Thoracic aorta (tissue), 2 donors: ENCODE data around the gene PLA2G12A. TPM values are rescaled to one million over a fixed set of nuclear protein-coding genes. Genes with fewer than 3 reads are reported as not detected.

Source experiments
- ATAC-seq: fragments of 150-250 bp; one replicate; pipeline ENCODE4 v1.8.0; 2017; ENCODE audit warnings: low read depth; ENCODE audit not compliant: insufficient number of reproducible peaks, low FRiP score
- DNase-seq: peaks from one replicate; pipeline ENCODE4 v3.0.0-alpha.2; 2020; ENCODE audit warnings: low spot score
- H3K27ac ChIP-seq, 2 donors: fragments of 200-600 bp; sonication (generic); 1 replicate in 1 of 2; 2 replicates in 1 of 2; pipeline ENCODE4 v1.5.1; 2016; ENCODE audit warnings: mild to moderate bottlenecking in 2 of 2, moderate library complexity in 2 of 2
- H3K27me3 ChIP-seq: fragments of 200-600 bp; sonication (generic); replicated peaks from 2 replicates; pipeline ENCODE4 v1.6.0; 2016; ENCODE audit warnings: mild to moderate bottlenecking; ENCODE audit not compliant: insufficient read depth
- H3K36me3 ChIP-seq: fragments of 200-600 bp; sonication (generic); one replicate; pipeline ENCODE4 v1.5.1; 2016
- H3K4me1 ChIP-seq, 2 donors: fragments of 200-600 bp; sonication (generic); 1 replicate in 1 of 2; 2 replicates in 1 of 2; pipeline versions ENCODE4 v1.5.1 to v1.6.0; 2016; ENCODE audit warnings: low read depth in 2 of 2, mild to moderate bottlenecking in 1 of 2; ENCODE audit not compliant: control insufficient read depth in 1 of 2
- H3K4me3 ChIP-seq: fragments of 200-600 bp; sonication (generic); 2 replicates; pipeline ENCODE4 v1.5.1; 2016; ENCODE audit warnings: mild to moderate bottlenecking
- H3K9me3 ChIP-seq: fragments of 200-600 bp; sonication (generic); 2 replicates; pipeline ENCODE4 v1.5.1; 2016
- CTCF ChIP-seq: fragments of 200-600 bp; sonication (generic); IDR thresholded peaks from one replicate; pipeline ENCODE4 v1.5.1; 2019; ENCODE audit warnings: antibody characterized with exemption
- total RNA-seq, 2 donors: library from RNA; depleted of rRNA; stranded (reverse); fragments of >200 nt; gene quantifications; one replicate each; pipeline versions ENCODE4 v1.1.0 to v1.2.3, GENCODE V29; 2016

PLA2G12A gene
- total RNA-seq, 2 donors from 2014 or later = 20.3 to 635 TPM

- ATAC-seq (no peak), DNase-seq (no peak)
- no peak for TF ChIP-seq CTCF
- no peaks in the 10 kb centered on the region for H3K4me1 ChIP-seq
- H3K4me3 ChIP-seq = no peak overlapping the region
- no peaks in the 10 kb centered on the region for H3K36me3 ChIP-seq
- no peaks in the 10 kb centered on the region for H3K27me3 ChIP-seq
- H3K27ac ChIP-seq = no peak overlapping the region
- no peaks in the 10 kb centered on the region for H3K9me3 ChIP-seq
These were observed 58.5 kb downstream of the PLA2G12A start for GRCh38 chr4:109671350-109671749.

- Histone ChIP-seq H3K4me3 (no peak overlapping the region), H3K4me1 (no peaks in the 10 kb centered on the region), H3K9me3 (no peaks in the 10 kb centered on the region), H3K27ac (no peak overlapping the region), H3K36me3 (no peaks in the 10 kb centered on the region), H3K27me3 (no peaks in the 10 kb centered on the region)
- no peak for DNase-seq
- ATAC-seq = no peak
- TF ChIP-seq CTCF = no peak
These were observed 63.9 kb downstream of the PLA2G12A start for GRCh38 chr4:109665783-109666485.

- Histone ChIP-seq H3K9me3 (no peaks in the 10 kb centered on the region), H3K27ac (no peak overlapping the region), H3K36me3 (no peaks in the 10 kb centered on the region), H3K27me3 (no peaks in the 10 kb centered on the region), H3K4me1 (no peaks in the 10 kb centered on the region), H3K4me3 (no peak overlapping the region)
- no peak for ATAC-seq
- DNase-seq = no peak
- no peak for TF ChIP-seq CTCF
These were observed 67.1 kb downstream of the PLA2G12A start for GRCh38 chr4:109662771-109663170.

DNA sequence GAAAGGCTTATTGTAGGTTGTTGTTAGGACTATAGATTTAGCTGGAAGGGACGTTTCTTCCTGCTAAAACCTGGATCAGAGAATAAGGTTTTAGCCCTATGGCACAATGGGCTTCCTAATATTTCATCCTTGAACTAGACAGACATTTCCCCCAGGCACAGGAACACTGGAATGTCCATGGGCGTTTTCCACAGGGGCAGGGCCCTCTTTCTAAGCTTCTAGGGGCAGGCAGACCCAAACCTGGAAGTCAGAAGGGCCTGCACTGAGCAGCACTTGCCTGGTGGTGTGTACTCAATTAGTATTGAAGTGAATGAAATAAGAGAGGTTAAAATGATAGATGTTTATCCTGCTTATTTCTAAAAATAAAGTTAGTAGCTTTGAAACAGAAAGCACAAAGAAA lies 67.8 kb downstream of the PLA2G12A start:
- Histone ChIP-seq H3K27me3 (no peaks in the 10 kb centered on the region), H3K36me3 (no peaks in the 10 kb centered on the region), H3K9me3 (no peaks in the 10 kb centered on the region), H3K27ac (no peak overlapping the region), H3K4me1 (no peaks in the 10 kb centered on the region), H3K4me3 (no peak overlapping the region)
- no peak for ATAC-seq
- TF ChIP-seq CTCF = no peak
- DNase-seq = no peak

Other genes with a start within 250 kb of the PLA2G12A start
- gene MCUB, start 169.8 kb downstream of the PLA2G12A start, total RNA-seq = 10 to 100 TPM; 44.3 to 45.0 TPM
- gene CASP6, start 26.6 kb downstream of the PLA2G12A start, total RNA-seq = 10 to 100 TPM in 1 of 2 donors, 1 to 10 TPM in 1; 9.0 to 17.3 TPM
- gene CFI, start 71.9 kb upstream of the PLA2G12A start, total RNA-seq = 10 to 100 TPM in 1 of 2 donors, 1 to 10 TPM in 1; 2.2 to 20.5 TPM
- gene GAR1, start 85.7 kb upstream of the PLA2G12A start, total RNA-seq = 1 to 10 TPM; 4.9 to 8.7 TPM
- gene RRH, start 97.9 kb upstream of the PLA2G12A start, total RNA-seq = 1 to 10 TPM in 1 of 2 donors, not detected in 1; 1.2 TPM
- 1 to 10 TPM in 1 of 2 donors, under 1 TPM in 1; 0.85 to 1.4 TPM for gene LRIT3, start 118.0 kb upstream of the PLA2G12A start, total RNA-seq
- gene EGF, start 182.8 kb upstream of the PLA2G12A start, total RNA-seq = not detected